ENCODE results near the gene SYCN.
A peak's percentile ranks its signal among the peaks of the same experiment; 100 is the strongest.
"Not testable (repeated sequence)": the region's sequence is repeated elsewhere in the genome, so short reads cannot be mapped to it uniquely, and the experiment has no call there.

SYCN gene

DNA sequence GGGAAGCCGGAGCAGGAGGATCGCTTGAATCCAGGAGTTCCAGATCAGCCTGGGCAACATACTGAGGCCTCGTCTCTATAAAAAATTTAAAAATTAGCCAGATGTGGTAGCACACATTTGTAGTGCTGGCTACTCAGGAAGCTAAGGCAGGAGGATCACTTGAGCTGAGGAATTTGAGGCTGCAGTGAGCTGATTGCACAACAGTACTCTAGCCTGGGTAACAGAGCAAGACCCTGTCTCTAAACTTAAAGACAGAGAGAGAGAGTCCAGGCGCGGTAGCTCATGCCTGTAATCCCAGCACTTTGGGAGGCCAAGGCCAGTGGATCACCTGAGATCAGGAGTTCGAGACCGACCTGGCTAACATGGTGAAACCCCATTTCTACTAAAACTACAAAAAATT is 36.4 kb upstream of the SYCN start:
- Histone ChIP-seq H4K20me1 (no peaks in the 10 kb centered on the region), H3K9ac (no peak overlapping the region), H3K27ac (no peak overlapping the region), H3K27me3 (no peaks in the 10 kb centered on the region), H3K4me1 (peaks cover 51% of the 10 kb centered on the region), H3K9me3 (no peaks in the 10 kb centered on the region), H3K36me3 (no peaks in the 10 kb centered on the region), H3K4me3 (no peak overlapping the region), H3K4me2 (no peak overlapping the region)
- 0 out of 2 replicates have a peak, but pooled peaks have one; percentile 53 for TF ChIP-seq Cebpa-rat (IDR thresholded peaks at IDR 0.05)

- H3K4me2 ChIP-seq, result peak overlapping the region; percentile 81
- TF ChIP-seq Cebpa-rat (IDR thresholded peaks at IDR 0.05), result no peak
- peaks cover 51% of the 10 kb centered on the region for H3K4me1 ChIP-seq
- no peak overlapping the region for H3K9ac ChIP-seq
- H3K27ac ChIP-seq, result peak overlapping the region; percentile 30
- no peaks in the 10 kb centered on the region for H3K9me3 ChIP-seq
- H3K36me3 ChIP-seq, result no peaks in the 10 kb centered on the region
- H4K20me1 ChIP-seq, result no peaks in the 10 kb centered on the region
- no peaks in the 10 kb centered on the region for H3K27me3 ChIP-seq
- H3K4me3 ChIP-seq, result no peak overlapping the region
These were observed 34.9 kb upstream of the SYCN start for GRCh38 chr19:39238944-39239343.

GRCh38 chr19:39238209-39238608 is 34.1 kb upstream of the SYCN start:
- H3K9ac ChIP-seq, result 0 out of 2 replicates have a peak overlapping the region, but pooled peaks have one; percentile 34
- H3K27me3 ChIP-seq, result no peaks in the 10 kb centered on the region
- no peak overlapping the region for H3K4me3 ChIP-seq
- H4K20me1 ChIP-seq, result no peaks in the 10 kb centered on the region
- H3K4me1 ChIP-seq, result peaks cover 48% of the 10 kb centered on the region
- no peak for TF ChIP-seq Cebpa-rat (IDR thresholded peaks at IDR 0.05)
- no peaks in the 10 kb centered on the region for H3K9me3 ChIP-seq
- H3K4me2 ChIP-seq, result peak overlapping the region; percentile 81
- no peaks in the 10 kb centered on the region for H3K36me3 ChIP-seq
- H3K27ac ChIP-seq, result peak overlapping the region; percentile 64

GRCh38 chr19:39237200-39238184 is 33.4 kb upstream of the SYCN start:
- Histone ChIP-seq H3K27me3 (no peaks in the 10 kb centered on the region), H3K4me1 (peaks cover 45% of the 10 kb centered on the region), H3K4me2 (peak overlapping the region; percentile 81), H3K9me3 (no peaks in the 10 kb centered on the region), H3K36me3 (no peaks in the 10 kb centered on the region), H4K20me1 (no peaks in the 10 kb centered on the region), H3K27ac (peak overlapping the region; percentile 64), H3K4me3 (peak overlapping the region; percentile 41; the same call in 1 of the 2 replicates), H3K9ac (peak overlapping the region; percentile 34; the same call in 1 of the 2 replicates)
- no peak for TF ChIP-seq Cebpa-rat (IDR thresholded peaks at IDR 0.05)

DNA sequence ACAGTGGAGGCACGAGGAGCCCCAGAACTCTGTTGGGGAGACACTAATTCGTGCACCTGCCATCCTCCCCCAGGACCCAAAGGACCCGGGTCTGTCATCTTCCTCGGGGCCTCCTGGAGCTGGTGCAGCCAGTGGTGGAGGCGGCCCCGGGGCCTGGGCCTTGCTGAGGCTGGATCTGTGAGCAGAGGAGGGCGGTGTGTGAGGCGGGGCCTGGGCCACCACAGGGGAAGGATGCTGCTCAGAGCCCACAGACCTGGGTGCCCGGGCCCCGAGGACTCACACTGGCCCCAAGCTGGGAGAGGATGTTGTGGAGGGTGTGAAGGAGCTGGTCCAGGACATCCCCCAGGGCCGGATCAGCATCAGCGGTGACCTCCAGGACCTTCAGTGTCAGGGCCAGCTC is 32.5 kb upstream of the SYCN start:
- Histone ChIP-seq H3K4me1 (peaks cover 45% of the 10 kb centered on the region), H3K9me3 (no peaks in the 10 kb centered on the region), H3K27ac (no peak overlapping the region; the same call in 1 of the 2 replicates), H3K36me3 (no peaks in the 10 kb centered on the region), H3K27me3 (no peaks in the 10 kb centered on the region), H3K9ac (no peak overlapping the region), H3K4me2 (peak overlapping the region; percentile 81), H4K20me1 (no peaks in the 10 kb centered on the region), H3K4me3 (no peak overlapping the region)
- no peak for TF ChIP-seq Cebpa-rat (IDR thresholded peaks at IDR 0.05)

GRCh38 chr19:39232708-39233107 is 28.6 kb upstream of the SYCN start:
- Histone ChIP-seq H3K4me1 (peaks cover 17% of the 10 kb centered on the region), H3K4me3 (no peak overlapping the region), H3K9ac (no peak overlapping the region), H3K9me3 (no peaks in the 10 kb centered on the region), H3K4me2 (no peak overlapping the region), H4K20me1 (no peaks in the 10 kb centered on the region), H3K27ac (no peak overlapping the region), H3K36me3 (no peaks in the 10 kb centered on the region), H3K27me3 (no peaks in the 10 kb centered on the region)
- no peak for TF ChIP-seq Cebpa-rat (IDR thresholded peaks at IDR 0.05)

- Histone ChIP-seq H3K27me3 (no peaks in the 10 kb centered on the region), H3K4me1 (no peaks in the 10 kb centered on the region), H3K4me3 (no peak overlapping the region), H3K9ac (no peak overlapping the region), H4K20me1 (no peaks in the 10 kb centered on the region), H3K9me3 (no peaks in the 10 kb centered on the region), H3K36me3 (no peaks in the 10 kb centered on the region), H3K27ac (no peak overlapping the region), H3K4me2 (no peak overlapping the region)
- TF ChIP-seq Cebpa-rat (IDR thresholded peaks at IDR 0.05), result no peak
These were observed 26.2 kb upstream of the SYCN start for GRCh38 chr19:39230096-39230764.

DNA sequence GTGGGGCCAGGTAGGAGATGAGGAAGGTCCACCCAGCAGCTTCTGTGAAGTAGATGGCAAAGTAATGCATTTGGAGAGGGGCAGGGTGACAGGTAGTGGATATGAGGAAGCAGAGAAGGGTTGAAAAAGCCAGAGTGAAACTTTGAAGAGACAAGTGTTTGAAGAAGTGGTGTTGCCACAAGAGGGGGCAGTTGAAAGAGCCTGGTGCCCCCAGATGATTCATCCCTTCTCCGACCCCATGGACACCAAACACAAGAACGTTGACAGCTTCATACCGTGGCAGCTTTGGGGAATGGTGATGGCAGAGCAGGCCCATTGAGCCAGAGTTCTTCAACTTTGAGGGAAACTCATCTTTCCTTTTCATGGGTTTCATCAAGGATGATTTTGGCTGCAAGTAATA is 20.8 kb upstream of the SYCN start:
- Histone ChIP-seq H3K9ac (no peak overlapping the region), H3K4me1 (no peaks in the 10 kb centered on the region), H3K9me3 (no peaks in the 10 kb centered on the region), H3K27me3 (no peaks in the 10 kb centered on the region), H3K4me3 (no peak overlapping the region), H3K4me2 (no peak overlapping the region), H3K36me3 (no peaks in the 10 kb centered on the region), H3K27ac (no peak overlapping the region), H4K20me1 (no peaks in the 10 kb centered on the region)
- no peak for TF ChIP-seq Cebpa-rat (IDR thresholded peaks at IDR 0.05)

GRCh38 chr19:39223703-39224279 is 19.7 kb upstream of the SYCN start:
- no peaks in the 10 kb centered on the region for H3K36me3 ChIP-seq

GRCh38 chr19:39219108-39219507 is 15.0 kb upstream of the SYCN start:
- H3K27me3 ChIP-seq, result not testable (repeated sequence)

More at GRCh38 chr19:39223703-39224279, 19.7 kb upstream of the SYCN start:
- Histone ChIP-seq H3K4me3 (no peak overlapping the region), H4K20me1 (no peaks in the 10 kb centered on the region), H3K27ac (no peak overlapping the region), H3K27me3 (no peaks in the 10 kb centered on the region), H3K9ac (no peak overlapping the region), H3K4me2 (no peak overlapping the region), H3K4me1 (no peaks in the 10 kb centered on the region), H3K9me3 (no peaks in the 10 kb centered on the region)
- no peak for TF ChIP-seq Cebpa-rat (IDR thresholded peaks at IDR 0.05)

More at GRCh38 chr19:39219108-39219507, 15.0 kb upstream of the SYCN start:
- H3K27ac ChIP-seq, H3K4me3 ChIP-seq, H3K4me1 ChIP-seq, H3K36me3 ChIP-seq, H3K9ac ChIP-seq, H4K20me1 ChIP-seq, H3K9me3 ChIP-seq, H3K4me2 ChIP-seq: not testable (repeated sequence)

Measured in BLaER1 (cell line).